WTC11 (cell line): ENCODE data around the gene ELOVL6. TPM values are rescaled to one million over a fixed set of nuclear protein-coding genes. Genes with fewer than 3 reads are reported as not detected.

Experiments
- AFF4 ChIP-seq: sonication (generic); formaldehyde crosslinking; IDR thresholded peaks from 2 replicates; pipeline ENCODE4 v1.8.1; 2023; ENCODE audit warnings: mild to moderate bottlenecking, missing genetic modification reagents, borderline replicate concordance
- ATF2 ChIP-seq: sonication (generic); formaldehyde crosslinking; IDR thresholded peaks from 2 replicates; pipeline ENCODE4 v1.8.1; 2022; ENCODE audit warnings: low read depth, missing genetic modification reagents, borderline replicate concordance
- ATF6 ChIP-seq: sonication (generic); formaldehyde crosslinking; IDR thresholded peaks from 2 replicates; pipeline ENCODE4 v1.8.1; 2023; ENCODE audit warnings: mild to moderate bottlenecking, missing genetic modification reagents
- ELF4 ChIP-seq: sonication (generic); formaldehyde crosslinking; IDR thresholded peaks from 2 replicates; pipeline ENCODE4 v1.8.1; 2022; ENCODE audit warnings: low read depth, mild to moderate bottlenecking, moderate library complexity, missing genetic modification reagents
- GABPB1 ChIP-seq: sonication (generic); formaldehyde crosslinking; IDR thresholded peaks from 2 replicates; pipeline ENCODE4 v1.8.1; 2023; ENCODE audit warnings: mild to moderate bottlenecking, missing genetic modification reagents
- GRHL2 ChIP-seq: fragments of 250-450 bp; sonication (Bioruptor Pico); IDR thresholded peaks from 2 replicates; pipeline ENCODE4 v1.8.0; 2022; ENCODE audit warnings: mild to moderate bottlenecking, moderate library complexity; ENCODE audit not compliant: insufficient replicate concordance, severe bottlenecking
- GTF2I ChIP-seq: fragments of 250-450 bp; sonication (Bioruptor Pico); conservative IDR thresholded peaks from 2 replicates; pipeline ENCODE4 v1.4.0; 2021; ENCODE audit warnings: mild to moderate bottlenecking
- MAX ChIP-seq: sonication (generic); formaldehyde crosslinking; IDR thresholded peaks from 2 replicates; pipeline ENCODE4 v1.8.0; 2022; ENCODE audit warnings: mild to moderate bottlenecking, missing genetic modification reagents
- NR3C1 ChIP-seq: sonication (generic); formaldehyde crosslinking; conservative IDR thresholded peaks from 2 replicates; pipeline ENCODE4 v1.8.1; 2023; ENCODE audit warnings: low read depth, mild to moderate bottlenecking, missing genetic modification reagents
- PRDM15 ChIP-seq: sonication (generic); formaldehyde crosslinking; IDR thresholded peaks from 2 replicates; pipeline ENCODE4 v1.8.0; 2022; ENCODE audit warnings: missing genetic modification reagents
- USF1 ChIP-seq: sonication (generic); formaldehyde crosslinking; IDR thresholded peaks from 2 replicates; pipeline ENCODE4 v1.8.0; 2022; ENCODE audit warnings: mild to moderate bottlenecking, missing genetic modification reagents
- ZNF138 ChIP-seq: sonication (generic); formaldehyde crosslinking; conservative IDR thresholded peaks from 2 replicates; pipeline ENCODE4 v1.8.1; 2022; ENCODE audit warnings: mild to moderate bottlenecking, moderate library complexity, missing genetic modification reagents
- ZNF281 ChIP-seq: sonication (generic); formaldehyde crosslinking; IDR thresholded peaks from 2 replicates; pipeline ENCODE4 v1.8.0; 2023; ENCODE audit warnings: mild to moderate bottlenecking, missing genetic modification reagents
- ZNF512 ChIP-seq: sonication (generic); formaldehyde crosslinking; IDR thresholded peaks from 2 replicates; pipeline ENCODE4 v1.8.1; 2022; ENCODE audit warnings: missing genetic modification reagents, borderline replicate concordance
- ZSCAN18 ChIP-seq: fragments of 250-450 bp; sonication (Bioruptor Pico); IDR thresholded peaks from 2 replicates; pipeline ENCODE4 v2.1.2; 2022; ENCODE audit warnings: mild to moderate bottlenecking, moderate library complexity
- total RNA-seq: library from RNA; stranded (reverse); gene quantifications from 3 replicates; pipeline ENCODE4 v1.2.3, GENCODE V29; 2021

ELOVL6 gene
- total RNA-seq, 1 experiment from 2014 or later = 87.4 TPM

GRCh38 chr4:110198435-110199416 lies at the start of gene ELOVL6 (continued):
- no peak for TF ChIP-seq ATF2 (CRISPR knock-in tag)
- TF ChIP-seq GTF2I (CRISPR knock-in tag) = no peak
- TF ChIP-seq ZNF281 (CRISPR knock-in tag) = peak; percentile 95
- no peak for TF ChIP-seq ATF6
- TF ChIP-seq NR3C1 (CRISPR knock-in tag) = no peak
- peak; percentile 53; the same call in 1 of the 2 replicates for TF ChIP-seq MAX (CRISPR knock-in tag)
- no peak for TF ChIP-seq ZNF512
- TF ChIP-seq GRHL2 = no peak
- no peak for TF ChIP-seq PRDM15 (CRISPR knock-in tag)
- no peak; the same call in none of the 2 replicates for TF ChIP-seq GABPB1
- no peak for TF ChIP-seq USF1 (CRISPR knock-in tag)
- TF ChIP-seq ZNF138 (CRISPR knock-in tag) = no peak
- TF ChIP-seq ELF4 (CRISPR knock-in tag) = no peak
- no peak for TF ChIP-seq ZSCAN18
- TF ChIP-seq AFF4 (CRISPR knock-in tag) = peak; percentile 78; the same call in 1 of the 2 replicates
